Stomach smooth muscle (tissue), 2 donors: ENCODE results near the gene FKBP9.
A peak's percentile ranks its signal among the peaks of the same experiment; 100 is the strongest.
"Not testable (repeated sequence)": the region's sequence is repeated elsewhere in the genome, so short reads cannot be mapped to it uniquely, and the experiment has no call there.

ENCODE experiments used
- H3K27ac ChIP-seq: one replicate; pipeline ENCODE4 v1.7.0; 2013; ENCODE audit warnings: mild to moderate bottlenecking, low read length, inconsistent platforms
- H3K27me3 ChIP-seq, 2 donors: one replicate each; pipeline ENCODE4 v1.7.0; 2013; ENCODE audit warnings: low read length in 2 of 2; ENCODE audit not compliant: insufficient read depth in 2 of 2, control insufficient read depth in 1 of 2
- H3K36me3 ChIP-seq, 2 donors: one replicate each; pipeline ENCODE4 v1.7.0; 2013; ENCODE audit warnings: low read length in 2 of 2; ENCODE audit not compliant: control insufficient read depth in 2 of 2, insufficient read depth in 2 of 2
- H3K4me1 ChIP-seq: one replicate; pipeline ENCODE4 v1.7.0; 2013; ENCODE audit warnings: low read length; ENCODE audit not compliant: control insufficient read depth, insufficient read depth
- H3K4me3 ChIP-seq, 2 donors: one replicate each; pipeline ENCODE4 v1.7.0; 2013; ENCODE audit warnings: low read length in 2 of 2
- H3K9ac ChIP-seq, 2 donors: one replicate each; pipeline ENCODE4 v1.7.0; 2013; ENCODE audit warnings: low read length in 2 of 2, mild to moderate bottlenecking in 1 of 2
- H3K9me3 ChIP-seq, 2 donors: one replicate each; pipeline ENCODE4 v1.7.0; 2013; ENCODE audit warnings: low read length in 2 of 2; ENCODE audit not compliant: control insufficient read depth in 2 of 2
- donor health status: healthy.
- donor health status: Pancreatic carcinoma.

Gene FKBP9

GRCh38 chr7:32952876-32953275, 4.4 kb upstream of the FKBP9 start:
- Histone ChIP-seq H3K4me3 (no peak overlapping the region), H3K9me3 (peaks cover 0 to 4% of the 10 kb centered on the region in 2 donors), H3K27me3 (no peaks in the 10 kb centered on the region), H3K36me3 (no peaks in the 10 kb centered on the region), H3K4me1 (peaks cover 2% of the 10 kb centered on the region), H3K9ac (no peak overlapping the region), H3K27ac (no peak overlapping the region)

- H3K9me3 ChIP-seq: no peaks in the 10 kb centered on the region
- peaks cover 10% of the 10 kb centered on the region for H3K4me1 ChIP-seq
- H3K36me3 ChIP-seq: no peaks in the 10 kb centered on the region
- peak overlapping the region; percentile 47 to 89 for H3K4me3 ChIP-seq
- H3K27ac ChIP-seq: peak overlapping the region; percentile 70
- H3K9ac ChIP-seq: peak overlapping the region; percentile 79 to 85
- H3K27me3 ChIP-seq: no peaks in the 10 kb centered on the region
These were observed 1.1 kb downstream of the FKBP9 start for GRCh38 chr7:32958046-32959025.

GRCh38 chr7:32963880-32964301, 6.7 kb downstream of the FKBP9 start:
- not testable (repeated sequence) for H3K4me3 ChIP-seq, H3K27ac ChIP-seq, H3K36me3 ChIP-seq, H3K27me3 ChIP-seq, H3K4me1 ChIP-seq, H3K9ac ChIP-seq, H3K9me3 ChIP-seq

- not testable (repeated sequence) for H3K27me3 ChIP-seq, H3K9me3 ChIP-seq, H3K36me3 ChIP-seq, H3K27ac ChIP-seq, H3K9ac ChIP-seq, H3K4me1 ChIP-seq, H3K4me3 ChIP-seq
These were observed 7.4 kb downstream of the FKBP9 start for GRCh38 chr7:32964461-32965159.

GRCh38 chr7:32966489-32967267, 9.4 kb downstream of the FKBP9 start:
- H3K27me3 ChIP-seq, H3K36me3 ChIP-seq, H3K4me1 ChIP-seq, H3K9me3 ChIP-seq, H3K9ac ChIP-seq, H3K27ac ChIP-seq, H3K4me3 ChIP-seq: not testable (repeated sequence)

- not testable (repeated sequence) for H3K27me3 ChIP-seq
These were observed 10.0 kb downstream of the FKBP9 start for GRCh38 chr7:32967268-32967582.

GRCh38 chr7:32971967-32972366, 14.7 kb downstream of the FKBP9 start:
- H3K27ac ChIP-seq, H3K36me3 ChIP-seq, H3K27me3 ChIP-seq: not testable (repeated sequence)

More at GRCh38 chr7:32967268-32967582, 10.0 kb downstream of the FKBP9 start:
- not testable (repeated sequence) for H3K4me3 ChIP-seq, H3K36me3 ChIP-seq, H3K27ac ChIP-seq, H3K9me3 ChIP-seq, H3K9ac ChIP-seq, H3K4me1 ChIP-seq

GRCh38 chr7:32977159-32977558, 19.9 kb downstream of the FKBP9 start:
- H3K27me3 ChIP-seq, H3K9ac ChIP-seq, H3K27ac ChIP-seq, H3K4me1 ChIP-seq, H3K9me3 ChIP-seq, H3K36me3 ChIP-seq, H3K4me3 ChIP-seq: not testable (repeated sequence)

More at GRCh38 chr7:32971967-32972366, 14.7 kb downstream of the FKBP9 start:
- not testable (repeated sequence) for H3K9me3 ChIP-seq, H3K4me3 ChIP-seq, H3K9ac ChIP-seq, H3K4me1 ChIP-seq

GRCh38 chr7:32979246-32979645, 22.0 kb downstream of the FKBP9 start:
- H3K4me1 ChIP-seq, H3K27ac ChIP-seq, H3K9ac ChIP-seq, H3K27me3 ChIP-seq, H3K4me3 ChIP-seq, H3K9me3 ChIP-seq, H3K36me3 ChIP-seq: not testable (repeated sequence)

- H3K9me3 ChIP-seq, H3K27me3 ChIP-seq, H3K36me3 ChIP-seq, H3K4me1 ChIP-seq, H3K9ac ChIP-seq, H3K4me3 ChIP-seq, H3K27ac ChIP-seq: not testable (repeated sequence)
These were observed 22.7 kb downstream of the FKBP9 start for GRCh38 chr7:32979902-32980301.
